ENCODE results near the gene CD84.

DNA sequence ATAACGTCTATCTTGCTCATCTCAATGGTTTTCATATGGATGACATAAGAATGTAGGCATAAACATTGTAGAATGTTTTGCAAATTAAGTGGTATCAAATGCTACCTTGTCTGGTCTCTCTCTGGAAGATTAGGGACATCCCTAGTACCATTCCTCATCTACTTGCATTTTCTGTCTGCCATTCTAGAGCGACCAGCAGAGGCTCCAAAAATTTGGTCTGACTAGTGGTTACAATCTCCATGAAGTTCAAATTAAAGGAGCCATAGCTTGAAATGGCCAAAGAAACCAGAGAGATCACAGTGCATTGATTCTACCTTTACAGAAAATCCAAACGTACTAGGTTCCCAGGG, 1.1 kb downstream of the CD84 start:
- TF ChIP-seq CTCF (IDR thresholded peaks at IDR 0.05 in 4 of 5, conservative IDR thresholded peaks at IDR 0.05 in 1 of 5), result no peak
- no peak for TF ChIP-seq POLR2A (IDR thresholded peaks at IDR 0.05)
